Measurements from ENCODE around the gene SPRR2A.

GRCh38 chr1:153100245-153100644, 42.9 kb upstream of the SPRR2A start:
- no peak for TF ChIP-seq CTCF (IDR thresholded peaks at IDR 0.05 in 2 of 3, conservative IDR thresholded peaks at IDR 0.05 in 1 of 3; ENCODE audit: borderline replicate concordance in 1 of 3, insufficient read depth in 1 of 3, low read depth in 2 of 3, low read length in 2 of 3)
- TF ChIP-seq EZH2 (IDR thresholded peaks at IDR 0.05) = no peak
- TF ChIP-seq, protein P1, sequence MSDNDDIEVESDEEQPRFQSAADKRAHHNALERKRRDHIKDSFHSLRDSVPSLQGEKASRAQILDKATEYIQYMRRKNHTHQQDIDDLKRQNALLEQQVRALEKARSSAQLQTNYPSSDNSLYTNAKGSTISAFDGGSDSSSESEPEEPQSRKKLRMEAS (IDR thresholded peaks at IDR 0.05) = peak; percentile 51
- peak; percentile 21; the same call in 1 of the 2 replicates for TF ChIP-seq POLR2AphosphoS5 (IDR thresholded peaks at IDR 0.05; ENCODE audit: low read depth, low read length)
- no peak for TF ChIP-seq ZFX (IDR thresholded peaks at IDR 0.05)
- peak; percentile 78 for TF ChIP-seq JUND (IDR thresholded peaks at IDR 0.05)
- TF ChIP-seq EZH2phosphoT487 (IDR thresholded peaks at IDR 0.05; ENCODE audit: borderline replicate concordance) = no peak
- TF ChIP-seq, protein P2, sequence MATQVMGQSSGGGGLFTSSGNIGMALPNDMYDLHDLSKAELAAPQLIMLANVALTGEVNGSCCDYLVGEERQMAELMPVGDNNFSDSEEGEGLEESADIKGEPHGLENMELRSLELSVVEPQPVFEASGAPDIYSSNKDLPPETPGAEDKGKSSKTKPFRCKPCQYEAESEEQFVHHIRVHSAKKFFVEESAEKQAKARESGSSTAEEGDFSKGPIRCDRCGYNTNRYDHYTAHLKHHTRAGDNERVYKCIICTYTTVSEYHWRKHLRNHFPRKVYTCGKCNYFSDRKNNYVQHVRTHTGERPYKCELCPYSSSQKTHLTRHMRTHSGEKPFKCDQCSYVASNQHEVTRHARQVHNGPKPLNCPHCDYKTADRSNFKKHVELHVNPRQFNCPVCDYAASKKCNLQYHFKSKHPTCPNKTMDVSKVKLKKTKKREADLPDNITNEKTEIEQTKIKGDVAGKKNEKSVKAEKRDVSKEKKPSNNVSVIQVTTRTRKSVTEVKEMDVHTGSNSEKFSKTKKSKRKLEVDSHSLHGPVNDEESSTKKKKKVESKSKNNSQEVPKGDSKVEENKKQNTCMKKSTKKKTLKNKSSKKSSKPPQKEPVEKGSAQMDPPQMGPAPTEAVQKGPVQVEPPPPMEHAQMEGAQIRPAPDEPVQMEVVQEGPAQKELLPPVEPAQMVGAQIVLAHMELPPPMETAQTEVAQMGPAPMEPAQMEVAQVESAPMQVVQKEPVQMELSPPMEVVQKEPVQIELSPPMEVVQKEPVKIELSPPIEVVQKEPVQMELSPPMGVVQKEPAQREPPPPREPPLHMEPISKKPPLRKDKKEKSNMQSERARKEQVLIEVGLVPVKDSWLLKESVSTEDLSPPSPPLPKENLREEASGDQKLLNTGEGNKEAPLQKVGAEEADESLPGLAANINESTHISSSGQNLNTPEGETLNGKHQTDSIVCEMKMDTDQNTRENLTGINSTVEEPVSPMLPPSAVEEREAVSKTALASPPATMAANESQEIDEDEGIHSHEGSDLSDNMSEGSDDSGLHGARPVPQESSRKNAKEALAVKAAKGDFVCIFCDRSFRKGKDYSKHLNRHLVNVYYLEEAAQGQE (IDR thresholded peaks at IDR 0.05; ENCODE audit: low read depth) = no peak
- no peak for TF ChIP-seq ZBTB33 (IDR thresholded peaks at IDR 0.05; ENCODE audit: extremely low read depth, insufficient replicate concordance, low read length)
- no peak for TF ChIP-seq TCF7L2 (IDR thresholded peaks at IDR 0.05; ENCODE audit: borderline replicate concordance, extremely low read depth, insufficient read depth, insufficient read length)
- TF ChIP-seq POLR2A (IDR thresholded peaks at IDR 0.05; ENCODE audit: borderline replicate concordance, extremely low read depth, insufficient read depth, insufficient read length) = no peak
- TF ChIP-seq ATF3 (IDR thresholded peaks at IDR 0.05) = no peak
- TF ChIP-seq CEBPB (IDR thresholded peaks at IDR 0.05; ENCODE audit: low read depth) = peak; percentile 77
- TF ChIP-seq EGR1 (IDR thresholded peaks at IDR 0.05; ENCODE audit: low read depth) = no peak
